Measurements from ENCODE around the gene KRT73. TPM values are rescaled to one million over a fixed set of nuclear protein-coding genes. Genes with fewer than 3 reads are reported as not detected.

The KRT73 gene
- total and polyA plus RNA-seq, 2 experiments from 2014 or later: not detected

DNA sequence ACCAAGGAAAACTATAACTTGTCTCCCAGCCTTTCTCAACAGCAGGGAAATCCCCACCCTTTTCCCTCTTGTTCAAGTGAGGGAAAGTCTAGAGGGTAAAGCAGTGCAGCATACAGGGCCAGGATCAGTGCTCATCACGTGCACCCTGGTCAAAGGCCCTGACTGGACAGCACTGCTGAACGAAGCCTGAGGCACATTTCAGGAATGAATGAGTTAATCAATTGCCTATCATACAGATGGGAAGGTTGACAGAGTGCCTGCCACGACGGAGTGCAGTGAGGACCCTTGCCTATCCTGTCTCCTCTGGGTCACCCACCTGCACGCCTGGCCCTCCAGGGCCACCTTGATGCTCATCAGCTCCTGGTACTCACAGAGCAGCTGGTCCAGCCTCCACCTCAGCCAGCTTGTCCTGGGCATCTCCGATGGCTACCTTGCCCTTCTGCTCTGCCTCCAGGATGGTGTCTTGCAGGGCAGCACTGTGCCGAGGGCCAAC is 11.7 kb upstream of the KRT73 start:
- Histone ChIP-seq H3K4me1 (ENCODE audit: insufficient read depth) (no peaks in the 10 kb centered on the region), H3K4me2 (no peak overlapping the region), H3K36me3 (replicated peaks; ENCODE audit: insufficient read depth, low read depth) (no peaks in the 10 kb centered on the region), H3K9me2 (replicated peaks; ENCODE audit: insufficient read depth) (no peaks in the 10 kb centered on the region), H3K27me3 (peaks cover 14% of the 10 kb centered on the region), H3K27ac (no peak overlapping the region), H3K4me3 (no peak overlapping the region), H3K79me2 (no peaks in the 10 kb centered on the region), H2AFZ (no peak overlapping the region), H4K20me1 (ENCODE audit: insufficient read depth, poor library complexity, severe bottlenecking) (no peaks in the 10 kb centered on the region), H3K9me3 (ENCODE audit: low read depth) (no peaks in the 10 kb centered on the region)
- no peak for DNase-seq (ENCODE audit: low spot score)
- 77% methylated on average over 7 of the region's 7 CpGs for WGBS (ENCODE audit: low lambda C conversion rate, missing lambda C conversion rate)
- TF ChIP-seq, protein P1, sequence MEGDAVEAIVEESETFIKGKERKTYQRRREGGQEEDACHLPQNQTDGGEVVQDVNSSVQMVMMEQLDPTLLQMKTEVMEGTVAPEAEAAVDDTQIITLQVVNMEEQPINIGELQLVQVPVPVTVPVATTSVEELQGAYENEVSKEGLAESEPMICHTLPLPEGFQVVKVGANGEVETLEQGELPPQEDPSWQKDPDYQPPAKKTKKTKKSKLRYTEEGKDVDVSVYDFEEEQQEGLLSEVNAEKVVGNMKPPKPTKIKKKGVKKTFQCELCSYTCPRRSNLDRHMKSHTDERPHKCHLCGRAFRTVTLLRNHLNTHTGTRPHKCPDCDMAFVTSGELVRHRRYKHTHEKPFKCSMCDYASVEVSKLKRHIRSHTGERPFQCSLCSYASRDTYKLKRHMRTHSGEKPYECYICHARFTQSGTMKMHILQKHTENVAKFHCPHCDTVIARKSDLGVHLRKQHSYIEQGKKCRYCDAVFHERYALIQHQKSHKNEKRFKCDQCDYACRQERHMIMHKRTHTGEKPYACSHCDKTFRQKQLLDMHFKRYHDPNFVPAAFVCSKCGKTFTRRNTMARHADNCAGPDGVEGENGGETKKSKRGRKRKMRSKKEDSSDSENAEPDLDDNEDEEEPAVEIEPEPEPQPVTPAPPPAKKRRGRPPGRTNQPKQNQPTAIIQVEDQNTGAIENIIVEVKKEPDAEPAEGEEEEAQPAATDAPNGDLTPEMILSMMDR (IDR thresholded peaks at IDR 0.05; ENCODE audit: poor library complexity): no peak
- TF ChIP-seq EZH2 (IDR thresholded peaks at IDR 0.05; ENCODE audit: borderline replicate concordance): no peak

DNA sequence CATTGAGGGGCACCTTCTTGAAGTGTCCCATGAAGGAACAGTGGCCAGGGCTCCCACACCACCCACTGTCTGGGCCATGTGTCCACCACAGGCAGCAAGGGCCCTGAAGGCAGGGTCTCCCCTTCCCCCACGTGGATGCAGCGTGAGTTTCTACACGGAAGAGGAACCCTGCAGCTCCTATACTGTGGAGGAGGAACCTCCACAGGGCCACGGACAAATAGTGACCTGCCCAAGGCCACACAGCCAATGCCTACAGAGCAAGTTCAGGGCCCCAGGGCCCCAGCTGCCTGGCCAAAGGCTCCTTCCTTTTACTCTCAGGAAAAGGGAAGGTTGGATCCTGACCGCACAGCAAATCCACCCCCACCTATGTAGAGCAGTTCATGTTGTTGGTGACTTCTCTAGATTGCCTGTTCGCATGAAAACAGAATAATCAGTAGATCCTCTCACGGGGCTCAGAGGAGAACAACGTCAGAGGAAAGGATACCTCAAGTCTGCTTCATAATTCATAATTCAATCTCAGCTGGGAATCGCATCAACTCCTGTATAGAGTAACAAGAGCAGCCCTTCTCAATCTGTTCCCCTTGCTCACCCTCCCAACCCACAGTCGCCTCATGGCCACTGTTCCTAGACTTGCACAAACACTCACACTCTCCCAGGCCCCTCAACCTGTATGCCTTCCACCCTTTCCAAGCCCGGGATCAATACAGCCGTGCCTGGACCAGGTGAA is 11.1 kb upstream of the KRT73 start:
- no peak overlapping the region for H2AFZ ChIP-seq
- no peaks in the 10 kb centered on the region for H3K4me1 ChIP-seq (ENCODE audit: insufficient read depth)
- H3K9me3 ChIP-seq (ENCODE audit: low read depth): no peaks in the 10 kb centered on the region
- 89% methylated on average over 12 of the region's 12 CpGs for WGBS (ENCODE audit: low lambda C conversion rate, missing lambda C conversion rate)
- DNase-seq (ENCODE audit: low spot score): no peak
- H4K20me1 ChIP-seq (ENCODE audit: insufficient read depth, poor library complexity, severe bottlenecking): no peaks in the 10 kb centered on the region
- H3K4me2 ChIP-seq: no peak overlapping the region
- H3K27ac ChIP-seq: no peak overlapping the region
- no peaks in the 10 kb centered on the region for H3K79me2 ChIP-seq
- H3K36me3 ChIP-seq (replicated peaks; ENCODE audit: insufficient read depth, low read depth): no peaks in the 10 kb centered on the region
- H3K9me2 ChIP-seq (replicated peaks; ENCODE audit: insufficient read depth): no peaks in the 10 kb centered on the region
- H3K4me3 ChIP-seq: no peak overlapping the region
- TF ChIP-seq EZH2 (IDR thresholded peaks at IDR 0.05; ENCODE audit: borderline replicate concordance) (no peak), EZH2phosphoT487 (IDR thresholded peaks at IDR 0.05; ENCODE audit: low read depth, severe bottlenecking, unreplicated experiment) (no peak)
- TF ChIP-seq, protein P1 (IDR thresholded peaks at IDR 0.05; ENCODE audit: poor library complexity): no peak
- H3K27me3 ChIP-seq: peaks cover 14% of the 10 kb centered on the region

DNA sequence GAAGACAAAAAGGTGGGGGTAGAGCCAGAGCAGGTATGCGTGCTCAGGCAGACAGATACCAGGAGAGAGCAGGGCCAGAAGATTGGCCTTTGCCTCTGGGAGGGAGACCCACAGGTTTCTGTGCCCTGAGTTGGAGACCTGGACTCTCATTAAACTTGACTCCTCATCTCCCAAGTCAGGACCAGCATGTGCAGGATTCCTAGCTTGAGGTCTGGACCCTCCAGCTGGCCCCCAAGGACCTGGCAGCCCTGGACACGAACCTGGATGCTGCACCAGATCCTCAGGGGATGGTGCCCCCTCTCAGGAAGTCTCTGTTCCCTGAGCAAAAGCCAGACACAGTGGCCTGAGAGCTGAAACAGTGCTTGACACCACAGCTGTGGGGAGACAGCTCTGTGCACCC is 10.5 kb upstream of the KRT73 start:
- Histone ChIP-seq H2AFZ (no peak overlapping the region), H3K27ac (no peak overlapping the region), H3K9me3 (ENCODE audit: low read depth) (no peaks in the 10 kb centered on the region), H3K9me2 (replicated peaks; ENCODE audit: insufficient read depth) (no peaks in the 10 kb centered on the region), H3K79me2 (no peaks in the 10 kb centered on the region), H4K20me1 (ENCODE audit: insufficient read depth, poor library complexity, severe bottlenecking) (no peaks in the 10 kb centered on the region), H3K27me3 (peaks cover 14% of the 10 kb centered on the region), H3K36me3 (replicated peaks; ENCODE audit: insufficient read depth, low read depth) (no peaks in the 10 kb centered on the region), H3K4me3 (no peak overlapping the region), H3K4me1 (ENCODE audit: insufficient read depth) (no peaks in the 10 kb centered on the region), H3K4me2 (no peak overlapping the region)
- 84% methylated on average over 2 of the region's 2 CpGs for WGBS (ENCODE audit: low lambda C conversion rate, missing lambda C conversion rate)
- TF ChIP-seq EZH2 (IDR thresholded peaks at IDR 0.05; ENCODE audit: borderline replicate concordance) (no peak), EZH2phosphoT487 (IDR thresholded peaks at IDR 0.05; ENCODE audit: low read depth, severe bottlenecking, unreplicated experiment) (no peak)
- TF ChIP-seq, protein P1 (IDR thresholded peaks at IDR 0.05; ENCODE audit: poor library complexity): no peak
- DNase-seq (ENCODE audit: low spot score): no peak
